ENCODE results near the gene NHLRC4. TPM values are rescaled to one million over a fixed set of nuclear protein-coding genes. Genes with fewer than 3 reads are reported as not detected.

The NHLRC4 gene
- total and polyA plus RNA-seq, 4 donors: 0.17 to 7.0 (median 0.25) TPM; not detected in 1

- Histone ChIP-seq H3K9ac (ENCODE audit: low read depth in 1 of 2, low read length in 2 of 2) (peak overlapping the region; percentile 67 to 97), H3K9me3 (ENCODE audit: control insufficient read depth in 4 of 4, low read length in 3 of 4) (no peaks in the 10 kb centered on the region), H3K4me3 (ENCODE audit: low read depth in 1 of 3, low read length in 3 of 3) (peak overlapping the region; percentile 89 to 92 (median 92)), H3K27me3 (ENCODE audit: control insufficient read depth in 4 of 4, insufficient read depth in 4 of 4, low read length in 3 of 4) (no peaks in the 10 kb centered on the region), H3K4me1 (ENCODE audit: control insufficient read depth in 4 of 4, insufficient read depth in 4 of 4, low read length in 3 of 4) (peaks cover 24 to 71% (median 60%) of the 10 kb centered on the region in 4 donors), H3K27ac (ENCODE audit: low read depth in 1 of 2, low read length in 2 of 2) (peak overlapping the region; percentile 94 to 97), H3K36me3 (ENCODE audit: control insufficient read depth in 4 of 4, insufficient read depth in 3 of 4, low read depth in 1 of 4, low read length in 3 of 4) (no peaks in the 10 kb centered on the region)
- DNase-seq (ENCODE audit: low spot score): peak; percentile 100
- under 1% methylated on average over 107 of the region's 107 CpGs for WGBS
- TF ChIP-seq, protein P1, sequence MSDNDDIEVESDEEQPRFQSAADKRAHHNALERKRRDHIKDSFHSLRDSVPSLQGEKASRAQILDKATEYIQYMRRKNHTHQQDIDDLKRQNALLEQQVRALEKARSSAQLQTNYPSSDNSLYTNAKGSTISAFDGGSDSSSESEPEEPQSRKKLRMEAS (IDR thresholded peaks at IDR 0.05): no peak
- peak; percentile 81 to 92 for TF ChIP-seq GABPA (IDR thresholded peaks at IDR 0.05 in 1 of 2, conservative IDR thresholded peaks at IDR 0.05 in 1 of 2)
- no peak for TF ChIP-seq CTCF (IDR thresholded peaks at IDR 0.05; ENCODE audit: low read depth, low read length, missing input control)
- no peak for TF ChIP-seq RAD21 (IDR thresholded peaks at IDR 0.05)
- TF ChIP-seq SP1 (IDR thresholded peaks at IDR 0.05): peak; percentile 80
These were observed 22.3 kb downstream of the NHLRC4 start for GRCh38 chr16:588889-589657.

- Histone ChIP-seq H3K9ac (ENCODE audit: low read depth in 1 of 2, low read length in 2 of 2) (peak within 1 kb of the TSS; percentile 52 to 97), H3K9me3 (ENCODE audit: control insufficient read depth in 4 of 4, low read length in 3 of 4) (no peaks in the 10 kb centered on the region), H3K36me3 (ENCODE audit: control insufficient read depth in 4 of 4, insufficient read depth in 3 of 4, low read depth in 1 of 4, low read length in 3 of 4) (no peaks in the 10 kb centered on the region), H3K4me3 (ENCODE audit: low read depth in 1 of 3, low read length in 3 of 3) (peak within 1 kb of the TSS; percentile 89 to 92 (median 92)), H3K27me3 (ENCODE audit: control insufficient read depth in 4 of 4, insufficient read depth in 4 of 4, low read length in 3 of 4) (no peaks in the 10 kb centered on the region), H3K4me1 (ENCODE audit: control insufficient read depth in 4 of 4, insufficient read depth in 4 of 4, low read length in 3 of 4) (peaks cover 23 to 75% (median 65%) of the 10 kb centered on the region in 4 donors), H3K27ac (ENCODE audit: low read depth in 1 of 2, low read length in 2 of 2) (peak within 1 kb of the TSS; percentile 94 to 97)
- WGBS: under 1% methylated on average over 67 of the region's 67 CpGs
- TF ChIP-seq FOXA2 (IDR thresholded peaks at IDR 0.05): no peak
- TF ChIP-seq HNF4A (conservative IDR thresholded peaks at IDR 0.05): no peak
- TF ChIP-seq ZBTB33 (IDR thresholded peaks at IDR 0.05): no peak
- TF ChIP-seq REST (IDR thresholded peaks at IDR 0.05): no peak
- peak; percentile 19 for TF ChIP-seq CTCF (IDR thresholded peaks at IDR 0.05; ENCODE audit: low read depth, low read length, missing input control)
- no peak for TF ChIP-seq GABPA (IDR thresholded peaks at IDR 0.05 in 1 of 2, conservative IDR thresholded peaks at IDR 0.05 in 1 of 2)
- TF ChIP-seq ATF3 (IDR thresholded peaks at IDR 0.05): no peak
- no peak for TF ChIP-seq NR2F2 (IDR thresholded peaks at IDR 0.05)
- TF ChIP-seq TAF1 (conservative IDR thresholded peaks at IDR 0.05): no peak
- no peak for TF ChIP-seq EGR1 (IDR thresholded peaks at IDR 0.05; ENCODE audit: low read depth in 2 of 2)
- TF ChIP-seq JUND (IDR thresholded peaks at IDR 0.05): no peak
- TF ChIP-seq FOXA1 (IDR thresholded peaks at IDR 0.05): no peak
- no peak for TF ChIP-seq HNF4G (IDR thresholded peaks at IDR 0.05)
- TF ChIP-seq, protein P1 (IDR thresholded peaks at IDR 0.05): no peak
- no peak for TF ChIP-seq RAD21 (IDR thresholded peaks at IDR 0.05)
- peak in 1 of 2 donors; percentile 78 for TF ChIP-seq RXRA (IDR thresholded peaks at IDR 0.05)
- peak; percentile 53 for TF ChIP-seq YY1 (IDR thresholded peaks at IDR 0.05)
- TF ChIP-seq SP1 (IDR thresholded peaks at IDR 0.05): peak; percentile 82
- DNase-seq (ENCODE audit: low spot score): peak; percentile 99
These were observed 22.9 kb downstream of the NHLRC4 start, which contains the start of gene RAB40C for GRCh38 chr16:589658-590187. Gene RAB40C, plus strand, starts transcription at chr16:590066. Its CDS starts 226 bp downstream, at chr16:590292.

All from liver (tissue), 9 donors.